GM12874 (cell line): ENCODE measurements around the gene HMOX1.

Experiments used
- TF ChIP-seq, protein P1 (sequence below): IDR thresholded peaks from 2 replicates; pipeline ENCODE4 v1.5.1; 2011; ENCODE audit warnings: low read depth, mild to moderate bottlenecking, control low read depth, low read length, moderate library complexity; ENCODE audit not compliant: insufficient read depth

Gene HMOX1

DNA sequence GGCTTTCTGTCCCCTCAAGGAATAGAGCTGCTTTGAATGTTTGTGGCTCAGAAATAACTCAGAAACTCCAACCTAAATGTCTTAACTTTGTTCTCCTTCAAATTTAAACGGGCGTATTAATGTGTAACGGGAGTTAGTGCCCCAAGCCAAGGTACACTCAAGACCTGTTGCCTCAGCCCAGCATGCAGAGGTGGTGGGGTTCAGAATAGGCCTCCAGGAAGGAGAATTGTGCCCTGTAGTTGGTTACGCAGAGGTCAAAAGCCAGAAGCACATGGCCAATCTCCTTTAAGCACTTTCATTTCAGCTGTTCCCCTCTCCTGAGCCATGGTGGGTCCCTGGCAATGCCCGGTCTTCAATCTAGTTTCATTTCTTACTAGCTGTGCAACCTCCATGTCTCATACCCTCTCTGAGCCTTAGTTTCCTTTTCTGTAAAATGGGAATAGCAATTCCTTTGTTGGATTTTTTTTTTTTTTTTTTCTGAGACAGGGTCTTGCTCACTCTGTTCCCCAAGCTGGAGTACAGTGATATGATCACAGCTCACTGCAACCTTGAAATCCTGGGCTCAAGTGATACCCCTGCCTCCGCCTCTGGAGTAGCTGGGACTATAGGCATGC, 4.2 kb downstream of the HMOX1 start:
- TF ChIP-seq, protein P1, sequence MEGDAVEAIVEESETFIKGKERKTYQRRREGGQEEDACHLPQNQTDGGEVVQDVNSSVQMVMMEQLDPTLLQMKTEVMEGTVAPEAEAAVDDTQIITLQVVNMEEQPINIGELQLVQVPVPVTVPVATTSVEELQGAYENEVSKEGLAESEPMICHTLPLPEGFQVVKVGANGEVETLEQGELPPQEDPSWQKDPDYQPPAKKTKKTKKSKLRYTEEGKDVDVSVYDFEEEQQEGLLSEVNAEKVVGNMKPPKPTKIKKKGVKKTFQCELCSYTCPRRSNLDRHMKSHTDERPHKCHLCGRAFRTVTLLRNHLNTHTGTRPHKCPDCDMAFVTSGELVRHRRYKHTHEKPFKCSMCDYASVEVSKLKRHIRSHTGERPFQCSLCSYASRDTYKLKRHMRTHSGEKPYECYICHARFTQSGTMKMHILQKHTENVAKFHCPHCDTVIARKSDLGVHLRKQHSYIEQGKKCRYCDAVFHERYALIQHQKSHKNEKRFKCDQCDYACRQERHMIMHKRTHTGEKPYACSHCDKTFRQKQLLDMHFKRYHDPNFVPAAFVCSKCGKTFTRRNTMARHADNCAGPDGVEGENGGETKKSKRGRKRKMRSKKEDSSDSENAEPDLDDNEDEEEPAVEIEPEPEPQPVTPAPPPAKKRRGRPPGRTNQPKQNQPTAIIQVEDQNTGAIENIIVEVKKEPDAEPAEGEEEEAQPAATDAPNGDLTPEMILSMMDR, result no peak

DNA sequence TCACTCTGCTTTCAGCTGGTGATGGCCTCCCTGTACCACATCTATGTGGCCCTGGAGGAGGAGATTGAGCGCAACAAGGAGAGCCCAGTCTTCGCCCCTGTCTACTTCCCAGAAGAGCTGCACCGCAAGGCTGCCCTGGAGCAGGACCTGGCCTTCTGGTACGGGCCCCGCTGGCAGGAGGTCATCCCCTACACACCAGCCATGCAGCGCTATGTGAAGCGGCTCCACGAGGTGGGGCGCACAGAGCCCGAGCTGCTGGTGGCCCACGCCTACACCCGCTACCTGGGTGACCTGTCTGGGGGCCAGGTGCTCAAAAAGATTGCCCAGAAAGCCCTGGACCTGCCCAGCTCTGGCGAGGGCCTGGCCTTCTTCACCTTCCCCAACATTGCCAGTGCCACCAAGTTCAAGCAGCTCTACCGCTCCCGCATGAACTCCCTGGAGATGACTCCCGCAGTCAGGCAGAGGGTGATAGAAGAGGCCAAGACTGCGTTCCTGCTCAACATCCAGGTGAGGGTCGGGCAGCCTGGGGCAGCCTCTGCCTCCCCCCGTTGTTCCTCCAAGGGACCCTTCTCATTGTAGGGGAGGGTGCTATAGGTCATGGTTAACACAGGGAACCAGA, 5.9 kb downstream of the HMOX1 start:
- TF ChIP-seq, protein P1, result no peak

- TF ChIP-seq, protein P1, result no peak
Observed at GRCh38 chr22:35390933-35391332, 10.0 kb downstream of the HMOX1 start.

- TF ChIP-seq, protein P1, result no peak
Observed at GRCh38 chr22:35392357-35392756, 11.5 kb downstream of the HMOX1 start.

GRCh38 chr22:35393116-35394010, 12.5 kb downstream of the HMOX1 start:
- TF ChIP-seq, protein P1, result no peak

DNA sequence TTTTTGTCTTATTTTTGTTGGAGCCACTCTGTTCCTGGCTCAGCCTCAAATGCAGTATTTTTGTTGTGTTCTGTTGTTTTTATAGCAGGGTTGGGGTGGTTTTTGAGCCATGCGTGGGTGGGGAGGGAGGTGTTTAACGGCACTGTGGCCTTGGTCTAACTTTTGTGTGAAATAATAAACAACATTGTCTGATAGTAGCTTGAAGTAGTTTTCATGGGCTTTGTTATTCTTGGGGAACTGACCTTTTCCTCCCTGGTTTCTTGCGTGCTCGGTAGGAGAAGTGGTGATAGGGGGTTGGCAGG, 13.1 kb downstream of the HMOX1 start:
- TF ChIP-seq, protein P1, result no peak

DNA sequence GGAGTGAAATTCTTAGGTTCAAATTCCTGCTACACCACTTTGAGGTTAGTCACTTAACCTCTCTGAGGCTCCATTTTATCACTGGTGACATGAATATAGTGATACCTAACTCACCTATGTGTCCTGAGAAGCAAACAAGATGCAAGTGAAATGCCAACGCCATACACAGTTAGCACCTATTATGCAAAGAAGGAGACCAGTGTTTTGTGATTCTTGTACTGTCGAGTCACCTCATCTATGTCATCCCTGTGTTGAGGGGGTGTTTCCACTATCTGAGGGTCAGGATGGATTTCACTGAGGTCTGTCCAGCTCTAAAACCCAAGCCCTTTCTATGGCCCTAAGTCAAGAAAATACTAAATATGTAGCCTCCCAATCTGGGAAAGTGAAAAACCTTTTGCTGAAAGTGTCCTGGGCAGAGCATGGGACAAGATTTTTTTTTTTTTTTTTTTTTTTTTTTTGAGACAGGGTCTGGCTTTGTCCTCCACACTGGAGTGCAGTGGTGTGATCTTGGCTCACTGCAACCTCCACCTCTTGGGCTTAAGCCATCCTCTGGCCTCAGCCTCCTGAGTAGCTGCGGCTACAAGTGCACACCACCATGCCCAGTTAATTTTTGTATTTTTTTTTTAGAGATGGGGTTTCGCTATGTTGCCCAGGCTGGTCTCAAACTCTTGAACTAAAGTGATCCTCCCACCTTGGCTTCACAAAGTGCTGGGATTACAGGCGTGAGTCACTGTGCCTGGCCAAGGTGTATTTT, 14.1 kb downstream of the HMOX1 start:
- TF ChIP-seq, protein P1, result no peak
